Parathyroid adenoma (tissue), 2 donors: Measurements from ENCODE around the gene ZNF224.

Experiments
- H2AFZ ChIP-seq: fragments of 300-600 bp; sonication (generic); one replicate; pipeline ENCODE4 v1.7.0; 2017; ENCODE audit warnings: antibody characterized with exemption, mild to moderate bottlenecking
- H3K27ac ChIP-seq: fragments of 300-600 bp; sonication (generic); one replicate; pipeline ENCODE4 v1.7.0; 2017
- H3K27me3 ChIP-seq: fragments of 300-600 bp; sonication (generic); one replicate; pipeline ENCODE4 v1.7.0; 2017; ENCODE audit warnings: low read length; ENCODE audit not compliant: control insufficient read depth, insufficient read depth
- H3K36me3 ChIP-seq: fragments of 300-600 bp; sonication (generic); one replicate; pipeline ENCODE4 v1.7.0; 2017; ENCODE audit warnings: low read length; ENCODE audit not compliant: control insufficient read depth, insufficient read depth
- H3K4me1 ChIP-seq: fragments of 300-600 bp; sonication (generic); one replicate; pipeline ENCODE4 v1.7.0; 2017; ENCODE audit warnings: control low read depth
- H3K4me2 ChIP-seq: fragments of 300-600 bp; sonication (generic); one replicate; pipeline ENCODE4 v1.7.0; 2017; ENCODE audit warnings: low read length
- H3K4me3 ChIP-seq: fragments of 300-600 bp; sonication (generic); one replicate; pipeline ENCODE4 v1.7.0; 2017; ENCODE audit warnings: low read depth, low read length
- H3K79me2 ChIP-seq: fragments of 300-600 bp; sonication (generic); one replicate; pipeline ENCODE4 v1.7.0; 2017; ENCODE audit warnings: control low read depth
- H3K9ac ChIP-seq: fragments of 300-600 bp; sonication (generic); one replicate; pipeline ENCODE4 v1.7.0; 2017; ENCODE audit warnings: mild to moderate bottlenecking
- H3K9me3 ChIP-seq: fragments of 300-600 bp; sonication (generic); one replicate; pipeline ENCODE4 v1.7.0; 2017; ENCODE audit warnings: low read length; ENCODE audit not compliant: control insufficient read depth
- CTCF ChIP-seq: fragments of 300-600 bp; sonication (generic); IDR thresholded peaks from one replicate; pipeline ENCODE4 v1.7.0; 2017; ENCODE audit warnings: antibody characterized with exemption, mild to moderate bottlenecking
- donor health status: primary hyperparathyroidism.

The ZNF224 gene

DNA sequence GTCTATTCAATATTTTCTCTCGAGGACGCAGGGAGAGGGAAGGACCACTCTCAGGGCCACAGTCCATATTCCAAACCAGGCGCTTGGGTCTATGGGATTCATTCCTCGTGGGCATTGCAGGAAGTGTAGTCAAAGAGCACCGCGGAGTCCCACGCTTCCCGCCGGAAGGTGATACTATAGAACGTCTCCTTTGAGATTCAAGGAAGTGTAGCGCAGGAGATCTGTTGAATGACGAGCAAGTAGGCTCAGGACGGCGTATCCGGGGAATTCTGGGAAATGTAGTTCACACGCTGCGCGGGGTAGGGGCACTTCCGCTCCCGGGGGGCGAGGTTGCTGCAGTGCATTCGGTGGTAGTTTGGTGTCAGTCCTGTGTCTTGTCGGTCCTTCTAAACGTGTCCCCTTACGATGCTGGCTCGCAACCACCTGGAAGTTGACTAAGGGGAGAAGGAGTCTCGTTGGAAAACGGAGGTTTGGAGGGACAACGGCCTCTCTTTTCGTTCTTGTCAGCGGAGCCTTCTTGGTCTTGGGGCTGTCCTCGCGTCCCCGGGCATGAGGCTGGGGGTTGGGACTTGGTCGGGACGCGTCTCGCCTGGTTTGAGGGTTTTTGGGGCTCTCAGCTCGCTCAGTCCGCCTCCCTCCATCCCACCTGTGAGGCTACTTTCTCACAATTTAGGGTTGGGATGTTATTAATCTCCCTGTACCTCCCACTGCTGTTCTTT, 22.2 kb upstream of the ZNF224 start, which contains the start of gene ZNF284:
ZNF284 (plus strand) TSS at position 336 of the 719 bp plus-strand sequence. CDS start 4,231 bp downstream, outside the sequence.
- Histone ChIP-seq H3K4me3 (peak within 1 kb of the TSS; percentile 85), H3K36me3 (no peaks in the 10 kb centered on the region), H3K4me1 (no peaks in the 10 kb centered on the region), H2AFZ (peak within 1 kb of the TSS; percentile 73), H3K4me2 (peak within 1 kb of the TSS; percentile 95), H3K79me2 (no peaks in the 10 kb centered on the region), H3K9me3 (no peaks in the 10 kb centered on the region), H3K27ac (peak within 1 kb of the TSS; percentile 1), H3K27me3 (no peaks in the 10 kb centered on the region), H3K9ac (no peak within 1 kb of the TSS)
- TF ChIP-seq CTCF: no peak

DNA sequence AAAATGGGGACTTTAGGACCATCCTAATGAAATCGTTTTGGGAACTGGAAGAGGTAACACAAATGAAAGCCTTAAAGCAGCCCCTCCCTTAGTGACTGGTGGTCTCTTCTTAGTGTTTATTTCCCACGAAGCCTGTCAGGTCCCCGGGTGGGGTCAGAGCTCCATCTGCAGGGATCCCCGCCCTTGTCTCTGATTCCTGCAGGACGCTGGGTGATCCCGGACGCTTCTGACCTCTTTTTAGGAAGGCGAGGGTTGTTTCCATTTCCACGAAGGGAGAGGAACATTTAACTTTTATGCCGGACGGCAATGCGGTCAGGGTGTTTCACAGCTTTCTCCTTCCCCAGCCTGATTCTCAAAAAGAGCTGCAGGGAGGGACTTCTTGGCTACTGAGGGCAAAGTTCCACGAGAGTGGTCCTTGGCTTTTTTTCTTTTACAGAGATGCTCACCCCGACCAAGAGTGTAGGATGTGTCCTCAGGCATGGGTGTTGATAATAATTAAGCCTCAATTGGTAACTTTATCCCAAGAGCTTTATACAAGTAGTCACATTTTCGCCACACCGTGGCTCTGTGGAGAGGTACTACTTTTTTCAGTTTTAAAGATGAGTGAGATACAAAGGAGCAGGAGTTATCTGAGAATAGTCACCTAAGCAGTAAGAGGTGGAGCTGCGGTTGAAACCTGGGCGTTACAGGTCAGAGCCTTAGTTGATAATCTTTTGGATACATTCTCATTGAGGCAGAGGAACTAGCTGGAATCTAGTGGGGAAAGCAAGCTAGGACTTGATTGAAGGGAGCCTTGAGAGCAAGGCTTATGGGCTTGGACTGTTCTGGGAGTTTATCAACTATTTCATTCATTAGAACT, 21.4 kb upstream of the ZNF224 start:
- peak overlapping the region; percentile 73 for H2AFZ ChIP-seq
- peak overlapping the region; percentile 95 for H3K4me2 ChIP-seq
- no peak overlapping the region for H3K9ac ChIP-seq
- H3K36me3 ChIP-seq: no peaks in the 10 kb centered on the region
- H3K4me3 ChIP-seq: peak overlapping the region; percentile 85
- peak overlapping the region; percentile 1 for H3K27ac ChIP-seq
- no peaks in the 10 kb centered on the region for H3K9me3 ChIP-seq
- TF ChIP-seq CTCF: no peak
- H3K27me3 ChIP-seq: no peaks in the 10 kb centered on the region
- no peaks in the 10 kb centered on the region for H3K4me1 ChIP-seq
- H3K79me2 ChIP-seq: no peaks in the 10 kb centered on the region

GRCh38 chr19:44076325-44076724, 17.8 kb upstream of the ZNF224 start:
- Histone ChIP-seq H3K27me3 (no peaks in the 10 kb centered on the region), H3K79me2 (no peaks in the 10 kb centered on the region), H2AFZ (no peak overlapping the region), H3K36me3 (no peaks in the 10 kb centered on the region), H3K4me1 (no peaks in the 10 kb centered on the region), H3K27ac (no peak overlapping the region), H3K9me3 (no peaks in the 10 kb centered on the region), H3K4me3 (no peak overlapping the region), H3K9ac (no peak overlapping the region), H3K4me2 (no peak overlapping the region)
- no peak for TF ChIP-seq CTCF

- TF ChIP-seq CTCF: no peak
- H3K4me2 ChIP-seq: no peak overlapping the region
- H3K9me3 ChIP-seq: no peaks in the 10 kb centered on the region
Observed at GRCh38 chr19:44092108-44092507, 2.1 kb upstream of the ZNF224 start.

More at GRCh38 chr19:44092108-44092507, 2.1 kb upstream of the ZNF224 start:
- no peak overlapping the region for H3K4me3 ChIP-seq
- H2AFZ ChIP-seq: no peak overlapping the region
- H3K36me3 ChIP-seq: no peaks in the 10 kb centered on the region
- H3K4me1 ChIP-seq: peaks cover 3% of the 10 kb centered on the region
- peaks cover 4% of the 10 kb centered on the region for H3K79me2 ChIP-seq
- H3K9ac ChIP-seq: no peak overlapping the region
- no peaks in the 10 kb centered on the region for H3K27me3 ChIP-seq
- no peak overlapping the region for H3K27ac ChIP-seq
